ENCODE results near the gene ROBO1.

ROBO1 gene

GRCh38 chr3:79297245-79297960 lies 470.4 kb downstream of the ROBO1 start:
- no peaks in the 10 kb centered on the region for H3K4me1 Mint-ChIP-seq
- no peaks in the 10 kb centered on the region for H3K27me3 Mint-ChIP-seq
- no peak overlapping the region for H3K27ac Mint-ChIP-seq (ENCODE audit: low read depth)
- peaks cover 20% of the 10 kb centered on the region for H3K9me3 Mint-ChIP-seq
- no peaks in the 10 kb centered on the region for H3K36me3 Mint-ChIP-seq (ENCODE audit: insufficient read depth)
- H3K4me3 Mint-ChIP-seq, result no peak overlapping the region
- ATAC-seq (replicated peaks; ENCODE audit: extremely low read depth, poor library complexity, severe bottlenecking), result no peak
- no peak for DNase-seq (ENCODE audit: low spot score in 2 of 2)

DNA sequence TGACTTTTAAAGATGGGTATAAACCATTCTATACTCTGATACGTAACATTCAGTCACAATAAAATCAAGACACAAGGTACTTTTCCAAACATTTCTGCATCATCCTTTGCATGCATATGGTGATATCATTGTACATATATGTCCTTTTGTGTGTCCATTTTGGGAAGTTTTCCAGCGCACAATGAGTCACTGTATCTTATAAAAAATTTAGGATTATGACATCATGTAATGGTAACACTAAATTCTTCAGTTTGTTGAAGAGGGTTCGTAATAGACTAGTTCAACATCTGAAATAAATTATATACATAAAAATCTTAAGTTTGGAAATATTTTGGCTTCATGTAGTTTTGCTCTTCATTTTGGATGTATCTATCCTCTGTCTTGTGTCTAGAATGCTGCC lies 480.9 kb downstream of the ROBO1 start:
- DNase-seq (ENCODE audit: low spot score in 2 of 2) (no peak), ATAC-seq (replicated peaks; ENCODE audit: extremely low read depth, poor library complexity, severe bottlenecking) (no peak)
- no peak overlapping the region for H3K4me3 Mint-ChIP-seq
- H3K9me3 Mint-ChIP-seq, result peaks cover 23% of the 10 kb centered on the region
- no peak overlapping the region for H3K27ac Mint-ChIP-seq (ENCODE audit: low read depth)
- no peaks in the 10 kb centered on the region for H3K4me1 Mint-ChIP-seq
- no peaks in the 10 kb centered on the region for H3K27me3 Mint-ChIP-seq
- H3K36me3 Mint-ChIP-seq (ENCODE audit: insufficient read depth), result no peaks in the 10 kb centered on the region

DNA sequence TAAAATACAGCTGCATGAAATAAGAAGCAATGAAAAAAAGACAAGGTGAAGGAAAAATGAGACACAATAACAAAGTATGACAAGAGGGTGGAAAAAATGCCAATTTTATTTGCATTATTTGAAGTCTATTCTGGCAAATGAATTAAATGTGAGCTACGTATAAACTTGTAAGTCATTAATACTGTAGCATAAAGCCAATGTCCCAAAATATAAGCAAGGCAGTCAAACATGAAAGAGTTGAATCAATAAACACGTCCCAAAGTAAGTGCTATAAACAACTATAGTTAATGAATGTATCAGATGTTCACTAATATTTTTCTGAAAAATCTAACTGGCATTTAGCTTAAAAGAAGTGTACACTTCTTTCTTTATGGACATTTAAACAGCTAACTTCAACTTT lies 481.9 kb downstream of the ROBO1 start:
- Mint-ChIP-seq H3K36me3 (ENCODE audit: insufficient read depth) (no peaks in the 10 kb centered on the region), H3K27me3 (no peaks in the 10 kb centered on the region), H3K4me3 (no peak overlapping the region), H3K27ac (ENCODE audit: low read depth) (no peak overlapping the region), H3K9me3 (peaks cover 16% of the 10 kb centered on the region), H3K4me1 (no peaks in the 10 kb centered on the region)
- DNase-seq (ENCODE audit: low spot score in 2 of 2), result no peak
- ATAC-seq (replicated peaks; ENCODE audit: extremely low read depth, poor library complexity, severe bottlenecking), result no peak

DNA sequence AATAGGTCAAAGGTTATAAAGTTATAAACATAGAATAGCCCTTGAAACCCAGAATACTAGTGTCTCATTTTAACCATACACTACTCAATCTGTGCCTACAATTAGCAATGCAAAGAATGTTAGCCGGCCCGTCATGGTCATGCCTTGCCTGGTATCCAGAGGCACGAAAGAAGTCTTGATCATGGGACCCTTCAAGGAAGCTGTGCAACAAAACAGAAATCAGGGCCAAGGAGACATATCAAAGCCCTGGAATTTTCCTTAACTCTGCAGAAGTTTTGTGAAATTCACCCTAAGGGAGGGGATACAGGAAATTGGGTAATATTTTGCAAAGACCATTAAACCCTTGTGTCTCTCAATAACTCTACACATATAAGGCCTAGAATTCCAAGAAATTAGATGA lies 482.4 kb downstream of the ROBO1 start:
- Mint-ChIP-seq H3K4me3 (no peak overlapping the region), H3K4me1 (no peaks in the 10 kb centered on the region), H3K9me3 (peaks cover 11% of the 10 kb centered on the region), H3K36me3 (ENCODE audit: insufficient read depth) (no peaks in the 10 kb centered on the region), H3K27ac (ENCODE audit: low read depth) (no peak overlapping the region), H3K27me3 (no peaks in the 10 kb centered on the region)
- no peak for DNase-seq (ENCODE audit: low spot score in 2 of 2)
- ATAC-seq (replicated peaks; ENCODE audit: extremely low read depth, poor library complexity, severe bottlenecking), result no peak

GRCh38 chr3:79284781-79285180 lies 483.0 kb downstream of the ROBO1 start:
- H3K27me3 Mint-ChIP-seq, result no peaks in the 10 kb centered on the region
- no peak overlapping the region for H3K27ac Mint-ChIP-seq (ENCODE audit: low read depth)
- ATAC-seq (replicated peaks; ENCODE audit: extremely low read depth, poor library complexity, severe bottlenecking) (no peak), DNase-seq (ENCODE audit: low spot score in 2 of 2) (no peak)
- no peaks in the 10 kb centered on the region for H3K36me3 Mint-ChIP-seq (ENCODE audit: insufficient read depth)
- H3K9me3 Mint-ChIP-seq, result peaks cover 10% of the 10 kb centered on the region
- no peaks in the 10 kb centered on the region for H3K4me1 Mint-ChIP-seq
- H3K4me3 Mint-ChIP-seq, result no peak overlapping the region

- H3K36me3 Mint-ChIP-seq (ENCODE audit: insufficient read depth), result no peaks in the 10 kb centered on the region
- H3K9me3 Mint-ChIP-seq, result peaks cover 27% of the 10 kb centered on the region
Observed at GRCh38 chr3:79278681-79279080, 489.1 kb downstream of the ROBO1 start.

GRCh38 chr3:79268422-79268821 lies 499.4 kb downstream of the ROBO1 start:
- ATAC-seq (replicated peaks; ENCODE audit: extremely low read depth, poor library complexity, severe bottlenecking) (no peak), DNase-seq (ENCODE audit: low spot score in 2 of 2) (no peak)
- Mint-ChIP-seq H3K36me3 (ENCODE audit: insufficient read depth) (no peaks in the 10 kb centered on the region), H3K27me3 (no peaks in the 10 kb centered on the region), H3K4me3 (no peak overlapping the region), H3K27ac (ENCODE audit: low read depth) (no peak overlapping the region), H3K9me3 (peaks cover 7% of the 10 kb centered on the region), H3K4me1 (no peaks in the 10 kb centered on the region)

More at GRCh38 chr3:79278681-79279080, 489.1 kb downstream of the ROBO1 start:
- no peak for ATAC-seq (replicated peaks; ENCODE audit: extremely low read depth, poor library complexity, severe bottlenecking)
- Mint-ChIP-seq H3K4me1 (no peaks in the 10 kb centered on the region), H3K4me3 (no peak overlapping the region), H3K27ac (ENCODE audit: low read depth) (no peak overlapping the region), H3K27me3 (no peaks in the 10 kb centered on the region)
- no peak for DNase-seq (ENCODE audit: low spot score in 2 of 2)

DNA sequence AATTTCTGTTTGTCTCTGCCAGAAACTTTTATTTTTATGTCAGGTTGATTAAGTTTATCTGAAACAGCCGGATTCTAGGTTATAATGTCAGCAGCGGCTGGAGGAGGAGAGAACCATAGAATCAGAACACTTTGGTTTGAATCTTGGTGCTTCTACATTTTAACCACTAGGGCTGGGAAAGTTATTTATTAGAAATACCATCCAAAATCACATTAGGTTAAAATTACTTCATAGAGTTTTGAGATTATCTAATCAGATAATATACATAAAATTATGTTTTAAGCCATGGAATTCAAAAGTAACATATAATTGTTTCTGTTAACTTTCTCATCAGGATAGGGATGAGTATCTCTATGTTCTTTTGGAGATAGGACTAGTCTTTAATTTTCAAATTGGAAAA lies 502.9 kb downstream of the ROBO1 start:
- no peaks in the 10 kb centered on the region for H3K36me3 Mint-ChIP-seq (ENCODE audit: insufficient read depth)

GRCh38 chr3:79263423-79263822 lies 504.4 kb downstream of the ROBO1 start:
- no peaks in the 10 kb centered on the region for H3K4me1 Mint-ChIP-seq
- no peaks in the 10 kb centered on the region for H3K36me3 Mint-ChIP-seq (ENCODE audit: insufficient read depth)
- H3K27me3 Mint-ChIP-seq, result no peaks in the 10 kb centered on the region
- ATAC-seq (replicated peaks; ENCODE audit: extremely low read depth, poor library complexity, severe bottlenecking), result no peak
- no peak overlapping the region for H3K4me3 Mint-ChIP-seq
- no peak for DNase-seq (ENCODE audit: low spot score in 2 of 2)
- peaks cover 12% of the 10 kb centered on the region for H3K9me3 Mint-ChIP-seq
- no peak overlapping the region for H3K27ac Mint-ChIP-seq (ENCODE audit: low read depth)

More for the DNA sequence above, 502.9 kb downstream of the ROBO1 start:
- DNase-seq (ENCODE audit: low spot score in 2 of 2) (no peak), ATAC-seq (replicated peaks; ENCODE audit: extremely low read depth, poor library complexity, severe bottlenecking) (no peak)
- Mint-ChIP-seq H3K27me3 (no peaks in the 10 kb centered on the region), H3K27ac (ENCODE audit: low read depth) (no peak overlapping the region), H3K9me3 (peaks cover 12% of the 10 kb centered on the region), H3K4me3 (no peak overlapping the region), H3K4me1 (no peaks in the 10 kb centered on the region)

- Mint-ChIP-seq H3K4me3 (no peak overlapping the region), H3K36me3 (ENCODE audit: insufficient read depth) (peaks cover 2% of the 10 kb centered on the region), H3K4me1 (no peaks in the 10 kb centered on the region), H3K9me3 (peaks cover 11% of the 10 kb centered on the region), H3K27ac (ENCODE audit: low read depth) (no peak overlapping the region), H3K27me3 (no peaks in the 10 kb centered on the region)
- ATAC-seq (replicated peaks; ENCODE audit: extremely low read depth, poor library complexity, severe bottlenecking), result no peak
- no peak for DNase-seq (ENCODE audit: low spot score in 2 of 2)
Observed at GRCh38 chr3:79258479-79258878, 509.3 kb downstream of the ROBO1 start.

DNA sequence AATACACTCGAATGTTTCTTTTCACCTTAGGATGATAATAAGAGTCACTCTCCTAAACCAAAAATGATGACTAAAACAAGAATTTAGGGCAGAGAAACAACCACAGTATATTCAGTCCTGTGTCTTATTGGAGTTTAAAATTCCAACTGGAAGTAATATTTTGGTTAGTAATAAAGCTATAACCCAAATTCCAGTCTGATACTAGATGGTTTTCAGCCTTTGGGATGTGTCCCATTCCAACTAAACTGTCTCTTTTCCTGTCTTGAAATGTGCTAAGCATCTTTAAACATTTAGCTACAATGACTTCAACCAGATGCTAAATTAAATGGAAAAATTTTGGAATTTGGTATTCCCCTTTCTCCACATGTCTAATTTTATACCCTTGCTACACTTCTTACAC lies 510.0 kb downstream of the ROBO1 start:
- H3K4me3 Mint-ChIP-seq, result no peak overlapping the region
- DNase-seq (ENCODE audit: low spot score in 2 of 2), result no peak
- no peak for ATAC-seq (replicated peaks; ENCODE audit: extremely low read depth, poor library complexity, severe bottlenecking)
- no peaks in the 10 kb centered on the region for H3K4me1 Mint-ChIP-seq
- H3K27me3 Mint-ChIP-seq, result no peaks in the 10 kb centered on the region
- peaks cover 6% of the 10 kb centered on the region for H3K9me3 Mint-ChIP-seq
- no peak overlapping the region for H3K27ac Mint-ChIP-seq (ENCODE audit: low read depth)
- H3K36me3 Mint-ChIP-seq (ENCODE audit: insufficient read depth), result peaks cover 2% of the 10 kb centered on the region

DNA sequence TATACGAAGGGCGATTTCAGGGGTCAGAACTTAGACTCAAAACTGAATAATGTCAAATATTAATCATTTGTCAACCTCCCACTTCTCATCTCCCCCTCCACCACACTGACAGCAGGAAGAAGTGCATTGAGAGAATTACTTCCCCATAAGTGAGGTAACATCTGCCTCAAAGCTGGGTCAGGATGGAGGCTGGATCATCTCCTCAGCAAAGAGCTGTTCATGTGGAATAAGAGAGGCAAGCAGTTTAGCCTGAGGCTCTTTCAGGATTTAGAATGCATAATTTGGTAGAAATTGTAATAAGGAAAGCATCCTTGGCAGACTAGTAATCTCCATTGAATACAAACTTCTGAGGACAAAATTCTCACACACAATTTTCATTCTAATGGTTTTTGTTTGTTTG lies 512.1 kb downstream of the ROBO1 start:
- H3K27me3 Mint-ChIP-seq, result no peaks in the 10 kb centered on the region
- ATAC-seq (replicated peaks; ENCODE audit: extremely low read depth, poor library complexity, severe bottlenecking), result no peak
- H3K4me3 Mint-ChIP-seq, result no peak overlapping the region
- peaks cover 2% of the 10 kb centered on the region for H3K36me3 Mint-ChIP-seq (ENCODE audit: insufficient read depth)
- no peak overlapping the region for H3K27ac Mint-ChIP-seq (ENCODE audit: low read depth)
- peaks cover 10% of the 10 kb centered on the region for H3K9me3 Mint-ChIP-seq
- no peaks in the 10 kb centered on the region for H3K4me1 Mint-ChIP-seq
- DNase-seq (ENCODE audit: low spot score in 2 of 2), result no peak

- ATAC-seq (replicated peaks; ENCODE audit: extremely low read depth, poor library complexity, severe bottlenecking), result no peak
- no peaks in the 10 kb centered on the region for H3K27me3 Mint-ChIP-seq
- H3K4me1 Mint-ChIP-seq, result no peaks in the 10 kb centered on the region
- H3K4me3 Mint-ChIP-seq, result no peak overlapping the region
- H3K27ac Mint-ChIP-seq (ENCODE audit: low read depth), result no peak overlapping the region
- no peak for DNase-seq (ENCODE audit: low spot score in 2 of 2)
- peaks cover 2% of the 10 kb centered on the region for H3K36me3 Mint-ChIP-seq (ENCODE audit: insufficient read depth)
- peaks cover 10% of the 10 kb centered on the region for H3K9me3 Mint-ChIP-seq
Observed at GRCh38 chr3:79255292-79255691, 512.5 kb downstream of the ROBO1 start.
